A673 (cell line): ENCODE data around the gene CD3E.

Experiments used
- CTCF ChIP-seq: fragments of 300-800, 200-600 bp; sonication (generic); conservative IDR thresholded peaks from 2 replicates; pipeline ENCODE4 v1.5.1; 2017; ENCODE audit warnings: low read depth, mild to moderate bottlenecking, antibody characterized with exemption, low read length, moderate library complexity, mixed read lengths
- EZH2 ChIP-seq: fragments of 200-600 bp; sonication (generic); IDR thresholded peaks from 2 replicates; pipeline ENCODE4 v1.6.1; 2017; ENCODE audit warnings: borderline replicate concordance, low read depth, mild to moderate bottlenecking, mixed read lengths, antibody characterized with exemption, low read length; ENCODE audit not compliant: poor library complexity, severe bottlenecking

GRCh38 chr11:118264569-118265465, 39.7 kb upstream of the CD3E start:
- TF ChIP-seq CTCF: no peak
- peak; percentile 43 for TF ChIP-seq EZH2
